ENCODE data around the gene EFCAB3.
"Not testable (repeated sequence)": the region's sequence is repeated elsewhere in the genome, so short reads cannot be mapped to it uniquely, and the experiment has no call there.

The EFCAB3 gene

GRCh38 chr17:62465271-62465670 is 84.9 kb downstream of the EFCAB3 start:
- not testable (repeated sequence) for DNase-seq

Data from amniotic stem cell (primary cell).